Kasumi-1 (cell line): ENCODE data around the gene ATF7.

Experiments
- DNase-seq, 2 experiments: peaks; one replicate each; lab custom pipeline; 2025; lab: John Stamatoyannopoulos, UW

Gene ATF7

DNA sequence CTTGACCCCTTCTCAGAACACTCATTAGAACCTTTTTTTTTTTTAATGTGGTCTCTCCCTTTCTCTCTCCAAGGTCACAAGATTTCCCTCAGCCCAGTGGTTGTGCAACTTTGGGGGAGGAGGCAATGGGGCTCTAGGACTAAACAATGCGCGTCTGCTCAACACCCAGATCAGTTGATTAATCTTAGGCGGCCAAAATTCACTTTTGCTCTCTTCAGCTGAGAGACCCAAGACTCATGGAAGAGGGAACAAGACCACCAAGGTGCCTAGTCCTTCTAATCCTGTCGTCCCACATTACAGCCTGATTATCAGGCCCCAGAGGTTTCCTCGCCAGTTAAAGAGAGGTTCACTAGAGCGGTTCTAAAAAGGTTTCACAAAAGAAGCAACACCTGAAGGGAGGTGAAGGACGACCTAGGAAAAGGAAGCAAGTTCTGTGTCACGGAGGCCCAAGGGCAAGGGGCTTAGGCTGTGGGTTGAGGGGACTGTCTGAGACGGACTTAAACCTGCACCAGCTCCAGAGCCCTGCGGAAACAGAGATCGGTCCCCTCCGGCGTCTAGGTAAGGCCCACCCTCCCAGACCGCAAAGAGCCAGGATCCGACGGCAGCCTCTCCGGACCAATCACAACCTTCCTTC lies 125.9 kb downstream of the ATF7 start:
- peak; percentile 37 to 53 for DNase-seq

DNA sequence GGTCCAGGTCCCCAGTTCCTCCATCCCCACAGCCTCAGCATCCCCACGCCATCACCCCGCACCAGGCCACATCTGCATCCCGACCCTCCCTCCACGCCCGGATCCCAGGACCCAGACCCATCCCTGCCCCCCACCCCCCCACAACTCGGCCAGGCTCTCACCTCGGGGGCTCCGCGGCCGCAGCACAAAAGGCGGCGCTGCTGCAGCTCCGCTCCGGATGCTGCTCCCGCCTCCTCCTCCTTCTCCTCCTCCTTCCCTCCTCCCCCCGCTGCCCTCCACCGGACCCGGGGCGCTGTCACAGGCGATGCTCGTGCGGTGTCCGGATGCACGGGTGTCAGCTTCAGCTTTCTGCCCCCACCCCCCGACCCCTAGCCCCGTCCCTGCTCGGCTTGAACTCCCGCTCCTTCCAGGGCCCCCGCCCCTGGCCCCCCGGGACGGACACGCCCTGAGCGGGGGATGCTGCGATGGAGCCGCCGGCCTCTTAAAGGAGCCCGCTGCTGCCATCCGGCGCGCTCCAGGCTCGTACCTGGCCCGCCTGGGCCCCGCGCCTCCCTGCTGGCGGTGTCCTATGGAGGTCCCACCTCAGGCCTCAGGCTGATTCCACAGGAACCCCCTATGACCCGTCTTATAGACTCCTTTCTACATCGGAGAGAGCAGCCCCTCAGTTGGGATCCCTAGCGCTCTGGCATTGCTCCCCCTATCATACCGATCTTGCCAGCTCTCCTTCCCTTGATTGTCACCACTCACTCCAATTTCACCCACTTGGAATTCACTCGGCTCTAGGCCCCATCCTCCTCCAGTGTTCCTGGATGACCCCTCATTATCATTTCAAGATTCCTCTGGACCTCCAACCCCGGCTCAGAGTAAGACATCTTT lies 126.7 kb downstream of the ATF7 start, which contains the start of gene MAP3K12:
TSS of gene MAP3K12 (minus strand) at position 193 of the 876 bp plus-strand sequence. CDS start 12,067 bp downstream, outside the sequence.
- peak; percentile 51 to 60 for DNase-seq

GRCh38 chr12:53498235-53498630 lies 127.9 kb downstream of the ATF7 start:
- DNase-seq = no peak

DNA sequence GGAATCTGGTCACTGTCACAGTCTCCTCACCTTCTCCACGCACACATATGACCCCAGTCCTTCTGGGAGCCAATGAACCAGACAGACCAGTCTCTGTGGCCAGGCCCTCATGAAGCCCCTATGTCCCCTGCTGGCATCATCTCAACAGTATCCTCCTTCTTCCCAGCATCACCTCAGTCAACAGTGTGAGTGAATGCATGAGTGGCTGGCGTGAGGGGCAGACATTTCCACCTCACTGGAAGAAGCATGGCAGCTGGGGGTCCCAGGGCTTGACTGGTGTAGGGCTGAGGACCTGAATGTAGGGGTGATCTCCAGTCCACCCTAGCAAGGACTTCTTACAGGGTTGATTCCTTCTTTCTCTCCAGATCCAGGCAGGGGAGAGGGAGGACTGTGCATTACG lies 128.7 kb downstream of the ATF7 start:
- DNase-seq = no peak

DNA sequence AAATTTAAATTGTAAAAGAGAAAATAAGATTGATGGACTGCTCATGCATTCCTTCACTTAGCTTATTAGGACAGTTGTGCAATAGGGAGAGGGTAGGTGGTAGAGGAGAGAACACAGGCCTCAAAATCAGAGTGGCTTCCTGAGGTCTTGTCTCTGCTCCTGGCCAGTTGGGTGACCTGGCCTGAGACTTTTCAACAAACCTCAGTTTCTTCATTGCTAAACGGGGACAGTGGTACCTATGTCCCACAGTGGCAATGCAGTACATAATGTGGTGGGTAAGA lies 129.5 kb downstream of the ATF7 start:
- DNase-seq = no peak

- DNase-seq = no peak
These were observed 130.1 kb downstream of the ATF7 start for GRCh38 chr12:53495903-53496751.

GRCh38 chr12:53493610-53494391 lies 132.4 kb downstream of the ATF7 start:
- DNase-seq = no peak

DNA sequence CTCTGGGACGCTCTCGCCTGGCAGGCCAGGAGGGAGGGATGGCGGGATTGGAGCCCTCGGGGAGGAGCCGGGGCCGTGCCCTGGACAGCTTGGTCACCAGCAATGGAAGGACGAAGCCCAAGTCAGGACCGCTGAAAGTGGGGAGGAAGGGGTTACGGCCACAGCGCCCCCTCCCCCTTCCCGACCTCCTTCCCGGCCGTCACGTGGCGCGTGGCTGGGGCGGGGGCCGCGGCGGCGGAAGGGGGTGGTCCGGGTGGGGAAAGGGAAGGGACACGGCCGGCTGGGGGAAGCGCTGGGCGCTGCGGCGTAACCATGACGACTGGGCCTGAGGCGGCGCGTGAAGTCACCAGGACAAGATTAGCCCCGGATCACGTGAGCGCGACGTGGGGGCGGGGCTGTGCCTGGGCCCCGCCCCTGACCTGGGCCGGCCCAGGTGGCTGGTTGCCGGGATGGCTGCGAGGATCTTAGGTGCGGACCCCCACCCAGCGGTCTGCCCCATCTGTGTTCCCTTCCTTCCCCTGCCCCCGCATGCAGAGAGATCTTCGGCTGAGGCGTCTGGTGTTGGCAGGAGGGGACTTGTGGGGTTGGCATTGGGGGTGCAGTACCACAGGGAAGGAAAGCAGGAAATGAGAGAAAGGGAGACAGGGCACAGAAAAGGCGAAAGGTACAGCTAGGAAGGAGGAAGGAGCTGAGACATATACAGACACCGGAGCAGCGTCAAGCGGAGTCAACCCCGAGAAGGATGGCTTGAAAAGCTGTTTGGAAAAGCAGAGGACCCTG lies 133.2 kb downstream of the ATF7 start:
- peak; percentile 65 to 76 for DNase-seq

- DNase-seq = no peak
These were observed 134.0 kb downstream of the ATF7 start for GRCh38 chr12:53492188-53492587.

DNA sequence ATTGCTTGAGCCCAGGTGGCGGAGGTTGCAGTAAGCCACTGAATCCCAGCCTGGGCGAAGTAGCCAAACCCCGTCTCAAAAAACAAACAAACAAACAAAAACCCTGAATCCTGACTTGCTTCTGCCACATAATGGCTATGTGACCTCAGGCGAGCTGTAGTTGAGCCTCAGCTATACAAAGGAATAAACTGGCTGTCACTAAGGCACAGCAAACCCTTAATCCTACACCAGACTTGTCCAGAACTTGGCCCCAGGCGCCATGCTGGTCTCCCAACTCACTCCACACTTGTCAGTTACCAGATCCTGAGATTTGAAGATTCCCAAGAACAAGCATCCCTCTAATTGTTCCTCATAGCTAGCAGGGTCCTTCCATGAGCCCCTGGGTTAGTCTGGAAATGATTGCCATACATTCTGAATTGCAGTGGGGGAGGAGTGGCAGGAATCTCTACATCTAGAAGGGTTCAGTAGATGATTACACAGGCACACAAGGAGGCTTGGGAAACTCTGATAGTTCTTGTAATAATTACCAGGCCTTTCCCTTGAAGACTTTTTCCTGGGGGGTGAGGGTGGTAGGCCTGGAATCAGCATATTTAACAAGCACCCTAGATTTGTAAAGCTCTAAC lies 136.8 kb downstream of the ATF7 start:
- DNase-seq = no peak

DNA sequence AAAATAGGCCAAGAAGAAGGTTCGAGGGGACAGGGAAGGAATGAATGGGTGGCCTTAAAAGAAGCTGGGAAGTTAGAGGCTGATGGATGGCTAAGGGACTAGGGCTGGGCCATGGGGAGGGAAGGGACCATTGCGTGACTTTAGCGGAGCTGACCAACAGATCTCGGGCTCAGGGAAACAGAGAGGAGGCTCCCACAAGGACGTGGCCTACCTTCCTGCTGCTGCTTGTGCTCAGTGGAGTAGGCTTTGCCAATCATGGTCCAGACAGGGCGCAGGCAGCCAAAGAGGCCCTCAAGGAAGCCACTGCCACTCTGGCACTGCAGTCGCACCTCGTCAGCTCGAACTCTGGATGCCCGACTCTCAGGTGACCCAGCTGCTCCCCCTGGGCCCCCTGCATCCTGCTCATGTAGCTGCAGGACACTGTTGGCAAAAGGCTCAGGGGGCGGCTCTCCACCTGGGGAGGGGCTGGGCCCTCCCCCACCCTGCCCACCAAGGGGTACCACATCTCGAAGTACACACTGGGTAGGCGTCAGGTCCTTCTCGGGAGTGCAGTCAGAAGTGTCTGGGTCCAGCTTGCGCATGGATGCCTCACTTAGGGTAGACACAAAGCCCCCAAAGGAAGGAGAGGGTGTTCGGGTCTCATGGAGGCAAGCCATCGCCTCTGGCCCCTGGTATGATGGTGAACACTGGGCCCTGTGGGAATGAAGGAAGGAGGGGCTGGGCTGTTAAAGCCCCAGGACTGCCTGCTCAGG lies 139.3 kb downstream of the ATF7 start:
- DNase-seq = no peak

DNA sequence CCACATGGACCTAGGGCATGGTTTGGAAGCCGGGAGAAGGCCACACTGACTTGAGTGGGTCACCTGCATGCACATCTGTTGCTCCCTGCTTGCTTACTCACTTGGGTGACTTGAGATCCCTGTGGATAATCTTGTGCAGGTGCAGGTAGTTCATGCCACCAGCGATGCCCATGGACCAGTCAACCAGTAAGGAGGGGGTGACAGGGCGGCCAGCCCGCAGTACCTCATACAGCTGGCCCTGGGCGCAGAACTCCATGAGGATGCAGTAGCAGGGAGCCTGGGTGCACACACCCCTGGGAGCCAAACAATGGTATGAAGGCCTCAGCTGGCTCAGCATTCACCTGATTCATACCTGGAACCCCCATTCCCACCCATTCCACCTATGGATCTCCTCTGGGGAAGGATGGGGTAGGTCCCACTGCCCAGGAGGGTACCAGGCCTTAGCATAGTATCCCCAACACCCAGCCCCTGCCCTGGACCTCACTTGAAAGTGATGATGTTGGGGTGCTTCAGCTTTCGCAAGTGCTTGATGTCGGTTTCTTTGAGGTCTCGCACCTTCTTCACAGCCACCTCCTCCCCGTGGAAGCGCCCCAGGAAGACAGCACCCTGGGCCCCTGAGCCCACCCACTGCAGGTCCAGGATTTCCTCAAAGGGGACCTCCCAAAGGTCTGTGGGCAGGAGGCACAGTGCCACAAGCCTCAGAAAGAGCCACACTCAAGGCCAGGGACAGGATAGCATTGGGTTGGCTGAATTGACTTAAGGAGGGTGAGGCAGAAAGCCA lies 140.0 kb downstream of the ATF7 start:
- no peak for DNase-seq

- DNase-seq = no peak
These were observed 141.3 kb downstream of the ATF7 start for GRCh38 chr12:53484686-53485575.

DNA sequence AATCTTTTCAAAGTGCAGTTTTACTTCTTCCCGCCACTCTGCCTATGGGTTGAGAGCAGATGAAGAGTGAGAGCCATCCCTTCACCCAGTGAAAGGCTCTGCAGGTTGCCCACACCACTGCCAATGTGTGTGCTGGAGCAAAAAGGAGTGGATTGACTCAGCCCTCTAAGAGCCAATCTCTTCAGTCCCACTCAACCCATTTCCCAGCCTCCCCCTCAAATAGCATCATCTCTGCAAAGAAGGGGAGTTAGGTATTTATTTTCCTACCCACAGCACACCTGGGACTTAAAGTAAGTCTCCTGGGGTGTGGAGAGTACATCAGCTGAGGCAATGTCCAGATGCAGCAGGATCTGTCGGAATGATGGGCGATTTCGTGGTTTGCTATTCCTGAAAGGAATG lies 142.2 kb downstream of the ATF7 start:
- DNase-seq = no peak

- DNase-seq = no peak
These were observed 142.8 kb downstream of the ATF7 start for GRCh38 chr12:53483225-53483978.

GRCh38 chr12:53482626-53483168 lies 143.5 kb downstream of the ATF7 start:
- DNase-seq = no peak
